BJ (cell line): ENCODE data around the gene SIGLEC1. TPM values are rescaled to one million over a fixed set of nuclear protein-coding genes. Genes with fewer than 3 reads are reported as not detected.
A peak's percentile ranks its signal among the peaks of the same experiment; 100 is the strongest.

Source experiments
- CTCF ChIA-PET: fragments of 350-600 bp; formaldehyde crosslinking; extraction: SDS; loops from one replicate; lab custom pipeline; 2021; ENCODE audit warnings: antibody characterized with exemption, inconsistent platforms; lab: Yijun Ruan, JAX
- POLR2A ChIA-PET: fragments of 300-600 bp; sonication (Branson Sonifier 250); formaldehyde crosslinking; extraction: SDS; loops from one replicate; lab custom pipeline; 2021; ENCODE audit warnings: antibody characterized with exemption; lab: Charles Lee
- DNase-seq: peaks from one replicate; pipeline ENCODE4 v3.0.0-alpha.2; 2011; ENCODE audit warnings: low read depth
- H3K27me3 ChIP-seq: 2 replicates; pipeline ENCODE4 v1.6.0; 2011; ENCODE audit warnings: low read length; ENCODE audit not compliant: control insufficient read depth, insufficient read depth
- H3K36me3 ChIP-seq: 2 replicates; pipeline ENCODE4 v1.5.1; 2011; ENCODE audit warnings: low read length; ENCODE audit not compliant: control insufficient read depth, insufficient read depth
- H3K4me3 ChIP-seq: 2 replicates; pipeline ENCODE4 v1.5.1; 2011; ENCODE audit warnings: low read depth, mild to moderate bottlenecking, control low read depth, low read length
- CTCF ChIP-seq: IDR thresholded peaks from 2 replicates; pipeline ENCODE4 v1.5.1; 2011; ENCODE audit warnings: low read depth, mild to moderate bottlenecking, control low read depth, inconsistent platforms, low read length, moderate library complexity; ENCODE audit not compliant: insufficient read depth
- polyA plus RNA-seq: library from polyadenylated mRNA; depleted of rRNA; stranded (reverse); fragments of >200 nt; gene quantifications from 2 replicates; pipeline ENCODE4 v1.2.3, GENCODE V29; 2011

Gene SIGLEC1
- polyA plus RNA-seq, 1 experiment: not detected

GRCh38 chr20:3749689-3750531, 37.5 kb upstream of the SIGLEC1 start:
- H3K4me3 ChIP-seq: no peak overlapping the region
- H3K27me3 ChIP-seq: no peaks in the 10 kb centered on the region
- ChIA-PET CTCF (interaction anchor here (0.5 to 2.1 kb wide), 7 partner anchors 13 to 73 kb away, joined by 3 to 6 read pairs (median 4); partner anchors contain the start of genes AP5S1 and CENPB), POLR2A (no interaction called here)
- DNase-seq: no peak
- H3K36me3 ChIP-seq: no peaks in the 10 kb centered on the region
- TF ChIP-seq CTCF: peak; percentile 31; the same call in 1 of the 2 replicates

DNA sequence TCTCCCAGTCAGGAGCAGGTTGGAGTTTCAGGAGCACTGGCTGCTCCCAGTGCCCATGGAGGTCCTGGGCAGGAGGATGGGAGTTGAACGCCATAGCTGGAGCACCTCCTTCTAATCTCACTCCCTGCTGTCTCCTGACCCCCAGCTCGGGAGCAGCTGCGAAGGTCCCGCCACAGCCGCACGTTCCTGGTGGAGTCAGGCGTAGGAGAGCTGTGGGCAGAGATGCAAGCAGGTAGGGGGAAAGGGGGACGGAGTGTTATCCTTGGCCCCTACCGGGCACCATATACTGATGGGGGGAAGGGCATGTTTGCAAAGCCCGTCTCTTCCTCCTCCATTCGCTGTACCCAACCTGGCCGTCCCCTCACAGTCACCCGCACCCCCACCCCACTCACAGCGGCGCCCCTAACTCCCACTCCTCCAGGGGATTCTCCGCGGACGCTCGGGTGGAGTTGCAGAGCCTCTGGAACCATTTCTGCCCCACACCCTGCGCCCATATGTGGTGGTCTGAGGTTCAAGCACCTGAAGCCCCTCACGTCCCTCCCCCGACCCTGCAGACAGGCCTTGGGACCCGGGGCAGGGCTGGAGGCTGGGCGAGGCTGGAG, 36.8 kb upstream of the SIGLEC1 start:
- no peak overlapping the region for H3K4me3 ChIP-seq
- DNase-seq: no peak
- CTCF ChIA-PET: interaction anchor here (0.5 to 2.1 kb wide), 9 partner anchors 12 to 186 kb away, joined by 3 to 6 read pairs (median 3); partner anchors contain the start of genes AP5S1 and CENPB
- no peaks in the 10 kb centered on the region for H3K27me3 ChIP-seq
- POLR2A ChIA-PET: no interaction called here
- H3K36me3 ChIP-seq: no peaks in the 10 kb centered on the region
- TF ChIP-seq CTCF: no peak

GRCh38 chr20:3748073-3748472, 35.7 kb upstream of the SIGLEC1 start:
- Histone ChIP-seq H3K27me3 (0 out of 2 replicates have a peak, but pooled peaks cover 2% of the 10 kb centered on the region), H3K36me3 (no peaks in the 10 kb centered on the region), H3K4me3 (no peak overlapping the region)
- POLR2A ChIA-PET: no interaction called here
- no peak for DNase-seq
- TF ChIP-seq CTCF: no peak
- CTCF ChIA-PET: interaction anchor here (1.2 to 2.1 kb wide), 5 partner anchors 12 to 185 kb away, joined by 3 to 6 read pairs (median 4); no protein-coding TSS in a partner anchor

GRCh38 chr20:3747471-3747870, 35.1 kb upstream of the SIGLEC1 start:
- CTCF ChIA-PET: interaction anchor here (1.3 to 1.4 kb wide), 2 partner anchors 16 to 71 kb away, joined by 3 to 5 read pairs; no protein-coding TSS in a partner anchor
- no peak for TF ChIP-seq CTCF
- 0 out of 2 replicates have a peak, but pooled peaks cover 2% of the 10 kb centered on the region for H3K27me3 ChIP-seq
- no peak overlapping the region for H3K4me3 ChIP-seq
- DNase-seq: no peak
- H3K36me3 ChIP-seq: no peaks in the 10 kb centered on the region
- POLR2A ChIA-PET: interaction anchor here (0.6 kb wide), 1 partner anchor 134 kb away, joined by 3 read pairs; no protein-coding TSS in a partner anchor

DNA sequence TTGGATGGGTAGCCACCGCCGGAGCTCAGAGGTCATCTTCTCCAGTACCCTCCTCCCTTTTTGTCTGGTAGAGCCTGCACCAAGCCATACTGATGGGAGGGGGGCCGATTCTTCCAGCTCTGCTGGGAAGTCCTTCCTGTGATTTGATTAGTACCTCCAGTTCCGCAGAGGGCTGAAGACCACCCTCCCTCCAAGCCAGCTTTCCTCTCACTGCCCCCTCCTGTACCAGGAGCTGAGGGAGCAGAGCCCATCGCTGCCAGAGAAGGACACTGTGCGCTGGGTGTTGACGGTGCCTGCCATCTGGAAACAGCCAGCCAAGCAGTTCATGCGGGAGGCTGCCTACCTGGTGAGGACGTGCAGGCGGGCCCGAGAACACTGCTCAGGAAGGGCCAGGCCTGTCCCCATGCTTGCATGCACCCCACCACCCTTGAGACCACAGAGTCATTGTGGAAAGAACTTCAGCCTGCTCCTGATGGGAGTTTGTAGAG, 33.3 kb upstream of the SIGLEC1 start:
- POLR2A ChIA-PET: no interaction called here
- DNase-seq: no peak

More for the DNA sequence above, 33.3 kb upstream of the SIGLEC1 start:
- no peaks in the 10 kb centered on the region for H3K36me3 ChIP-seq
- H3K4me3 ChIP-seq: no peak overlapping the region
- no peak for TF ChIP-seq CTCF
- 0 out of 2 replicates have a peak, but pooled peaks cover 2% of the 10 kb centered on the region for H3K27me3 ChIP-seq
- CTCF ChIA-PET: interaction anchor here (0.6 to 2.9 kb wide), 4 partner anchors 8 to 69 kb away, joined by 3 to 11 read pairs (median 4); no protein-coding TSS in a partner anchor
